Psoas muscle (tissue), 8 donors: ENCODE measurements around the gene MEIOB. TPM values are rescaled to one million over a fixed set of nuclear protein-coding genes. Genes with fewer than 3 reads are reported as not detected.

Experiments used
- ATAC-seq, 4 donors: fragments of 200-7000 bp; cut with Tn5 transposase; one replicate each; pipeline ENCODE4 v1.9.1; 2020; ENCODE audit warnings: moderate library complexity in 3 of 4, mild to moderate bottlenecking in 2 of 4
- DNase-seq, 2 donors: peaks; one replicate each; pipeline ENCODE4 v3.0.0-alpha.2; 2020
- H3K27ac ChIP-seq: fragments of 200-600 bp; one replicate; pipeline ENCODE4 v1.8.0; 2022
- H3K27me3 ChIP-seq, 3 donors: fragments of 200-600 bp in 1 of 3; one replicate each; pipeline versions ENCODE4 v1.6.1 to v1.8.0; 2013 to 2022; ENCODE audit warnings: low read length in 2 of 3, mild to moderate bottlenecking in 2 of 3, moderate library complexity in 1 of 3; ENCODE audit not compliant: insufficient read depth in 3 of 3
- H3K36me3 ChIP-seq, 2 donors: fragments of 200-600 bp in 1 of 2; one replicate each; pipeline versions ENCODE4 v1.6.1 to v1.8.0; 2013 to 2022; ENCODE audit warnings: low read depth in 1 of 2, mild to moderate bottlenecking in 1 of 2, moderate library complexity in 1 of 2; ENCODE audit not compliant: insufficient read depth in 1 of 2
- H3K4me1 ChIP-seq: fragments of 200-600 bp; one replicate; pipeline ENCODE4 v1.8.0; 2022
- H3K4me3 ChIP-seq: fragments of 200-600 bp; one replicate; pipeline ENCODE4 v1.8.0; 2022; ENCODE audit warnings: mild to moderate bottlenecking
- H3K9me3 ChIP-seq: fragments of 200-600 bp; one replicate; pipeline ENCODE4 v1.8.0; 2022
- WGBS, 3 donors: extraction: QIAGEN DNeasy Blood & Tissue Kit; methylation state at CpG; one replicate each; pipeline versions ENCODE4 v1.1.6 to v1.1.7; 2013; 5-methylcytosine and 5-hydroxymethylcytosine counted together
- intact Hi-C, 2 donors: fragments of 100-400 bp; cut with DNase I; formaldehyde crosslinking; loops; one replicate each; pipeline versions ENCODE4 v1.11.0 to v1.14.2; 2022
- polyA plus RNA-seq, 3 donors: library from polyadenylated mRNA; stranded (reverse); fragments of 200-250 nt; gene quantifications; one replicate each; pipeline ENCODE4 v1.2.3, GENCODE V29; 2013
- total RNA-seq, 4 donors: library from RNA; stranded (reverse); fragmentation: NEBNext Ultra II Directional in 2 of 4; extraction: Animal tissue kit (Norgen Biotek cat#: 25700) in 2 of 4; gene quantifications; one replicate each; pipeline versions ENCODE4 v1.2.1 to v1.2.4, GENCODE V29; 2021 to 2023
- TF ChIP-seq, protein P1 (sequence below): fragments of 200-600 bp; IDR thresholded peaks from one replicate; pipeline ENCODE4 v1.8.0; 2022; ENCODE audit warnings: antibody characterized with exemption
- donor health status: healthy with polysubstance abuse.
- donor health status: DM: no; HTN: no; CAD: no; lungs with moderate emphysema.
- donor health status: Bipolar disorder and iron deficiency.
- donor health status: healthy.
- donor health status: DM: yes; HTN: yes; CAD: no.
- donor health status: DM: no; HTN: no; CAD: no.
- donor health status: DM: no; HTN: no; CAD: no.
- donor health status: DM: yes; HTN: yes; CAD: no.

The MEIOB gene
- total and polyA plus RNA-seq, 7 donors = not detected

DNA sequence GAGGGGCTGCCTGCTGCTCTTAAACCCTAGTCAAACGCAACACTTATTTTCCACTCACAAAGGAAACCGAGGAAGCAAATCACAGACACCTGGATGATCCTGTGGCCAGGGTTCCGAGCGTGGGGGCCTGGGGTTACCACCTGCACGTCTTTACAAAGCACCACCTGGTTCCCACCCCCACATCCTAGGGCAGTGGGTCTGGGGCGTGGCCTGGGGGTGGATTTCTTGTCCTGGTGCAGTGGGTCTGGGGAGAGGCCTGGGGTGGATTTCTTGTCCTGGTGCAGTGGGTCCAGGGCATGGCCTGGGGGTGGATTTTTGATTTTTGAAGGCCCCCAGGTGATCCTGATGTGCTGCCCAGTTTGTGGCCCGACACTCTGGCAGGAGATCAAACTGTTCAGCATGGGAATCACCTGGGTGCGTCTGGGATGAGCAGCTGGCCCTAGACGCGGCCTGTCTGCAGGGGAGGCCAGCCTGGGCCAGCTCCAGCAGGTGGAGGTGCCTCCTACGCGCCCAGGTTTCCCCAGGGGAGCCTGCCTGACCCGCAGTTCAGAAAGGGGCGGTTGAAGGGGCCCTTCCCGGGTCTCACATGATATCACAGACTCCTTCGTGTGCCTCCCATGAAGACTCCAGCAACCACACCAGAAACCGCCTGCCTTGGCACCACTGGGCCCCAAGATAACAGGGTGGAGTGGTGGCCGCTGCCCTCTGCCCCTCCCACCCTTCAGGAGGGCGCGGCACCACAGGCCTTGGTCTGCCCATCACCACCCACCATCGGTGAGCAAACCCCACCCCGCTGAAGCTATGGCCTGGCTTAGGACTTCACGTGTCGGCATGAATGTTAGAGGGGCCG lies 51.6 kb downstream of the MEIOB start:
- intact Hi-C loops = no loop called here
- H3K4me1 ChIP-seq = peaks cover 17% of the 10 kb centered on the region
- H3K27ac ChIP-seq = no peak overlapping the region
- H3K27me3 ChIP-seq = no peaks in the 10 kb centered on the region
- H3K4me3 ChIP-seq = no peak overlapping the region
- WGBS, 3 donors = 87 to 92% (median 90%) methylated on average over 22 to 25 of the region's 25 CpGs
- TF ChIP-seq, protein P1, sequence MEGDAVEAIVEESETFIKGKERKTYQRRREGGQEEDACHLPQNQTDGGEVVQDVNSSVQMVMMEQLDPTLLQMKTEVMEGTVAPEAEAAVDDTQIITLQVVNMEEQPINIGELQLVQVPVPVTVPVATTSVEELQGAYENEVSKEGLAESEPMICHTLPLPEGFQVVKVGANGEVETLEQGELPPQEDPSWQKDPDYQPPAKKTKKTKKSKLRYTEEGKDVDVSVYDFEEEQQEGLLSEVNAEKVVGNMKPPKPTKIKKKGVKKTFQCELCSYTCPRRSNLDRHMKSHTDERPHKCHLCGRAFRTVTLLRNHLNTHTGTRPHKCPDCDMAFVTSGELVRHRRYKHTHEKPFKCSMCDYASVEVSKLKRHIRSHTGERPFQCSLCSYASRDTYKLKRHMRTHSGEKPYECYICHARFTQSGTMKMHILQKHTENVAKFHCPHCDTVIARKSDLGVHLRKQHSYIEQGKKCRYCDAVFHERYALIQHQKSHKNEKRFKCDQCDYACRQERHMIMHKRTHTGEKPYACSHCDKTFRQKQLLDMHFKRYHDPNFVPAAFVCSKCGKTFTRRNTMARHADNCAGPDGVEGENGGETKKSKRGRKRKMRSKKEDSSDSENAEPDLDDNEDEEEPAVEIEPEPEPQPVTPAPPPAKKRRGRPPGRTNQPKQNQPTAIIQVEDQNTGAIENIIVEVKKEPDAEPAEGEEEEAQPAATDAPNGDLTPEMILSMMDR = no peak
- H3K9me3 ChIP-seq = no peaks in the 10 kb centered on the region
- ATAC-seq = no peak
- DNase-seq = no peak
- H3K36me3 ChIP-seq = peaks cover 0 to 72% of the 10 kb centered on the region in 2 donors

DNA sequence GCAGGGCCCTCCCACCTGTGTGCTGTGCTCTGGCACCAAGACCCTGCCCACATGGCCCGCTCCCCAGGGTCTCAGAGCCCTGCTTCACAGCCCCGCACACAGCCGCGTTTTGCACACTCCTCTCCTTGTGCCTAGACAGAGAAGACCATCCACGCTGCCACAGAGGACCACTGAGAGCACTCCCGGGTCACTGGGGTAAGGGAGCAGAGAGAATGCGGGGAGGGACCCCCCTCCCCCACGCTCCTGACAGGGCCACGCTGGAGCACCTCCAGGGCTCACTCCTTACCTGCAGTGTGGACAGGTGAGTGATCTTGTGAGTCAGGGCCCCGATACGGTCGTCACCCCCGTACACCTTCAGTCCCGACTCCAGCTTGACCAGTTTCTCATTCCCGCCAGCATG lies 52.4 kb downstream of the MEIOB start:
- no peaks in the 10 kb centered on the region for H3K9me3 ChIP-seq
- ATAC-seq = no peak
- H3K4me1 ChIP-seq = peaks cover 10% of the 10 kb centered on the region
- H3K36me3 ChIP-seq = peaks cover 0 to 77% of the 10 kb centered on the region in 2 donors
- TF ChIP-seq, protein P1 = no peak
- WGBS, 3 donors = 93 to 95% (median 95%) methylated on average over 15 of the region's 15 CpGs
- intact Hi-C loops = no loop called here
- no peak for DNase-seq
- no peaks in the 10 kb centered on the region for H3K27me3 ChIP-seq
- no peak overlapping the region for H3K4me3 ChIP-seq
- H3K27ac ChIP-seq = no peak overlapping the region

DNA sequence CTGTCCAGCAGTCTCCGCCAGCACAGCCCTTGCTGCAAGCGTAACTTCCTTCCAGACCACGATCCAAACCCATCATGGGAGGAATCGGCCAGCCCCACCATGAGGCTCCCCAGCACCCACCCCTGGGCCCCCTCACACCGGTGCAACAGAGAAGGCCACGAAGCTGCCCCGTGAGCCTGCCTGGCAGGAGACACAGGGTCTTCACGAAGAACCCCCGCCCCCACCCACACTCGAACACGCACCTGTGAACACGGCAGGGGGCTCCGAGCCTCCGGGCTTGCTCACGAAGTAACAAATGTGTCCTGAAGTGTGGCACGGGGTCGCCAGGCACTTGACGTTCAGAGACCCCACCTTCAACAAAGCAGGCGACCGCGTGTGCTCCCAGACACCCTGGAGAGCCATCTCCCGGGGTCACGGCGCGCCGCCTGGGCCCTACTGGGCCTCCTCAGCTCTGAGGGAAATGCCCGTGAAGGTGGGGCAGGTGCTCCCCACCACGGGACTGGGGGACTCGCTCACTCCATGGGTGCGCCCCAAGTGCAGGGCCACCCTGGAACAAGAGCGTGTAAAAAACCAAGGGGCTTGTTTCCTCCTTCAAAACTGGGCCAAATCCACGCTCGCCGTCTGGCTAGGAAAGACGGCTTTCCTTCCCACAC lies 53.0 kb downstream of the MEIOB start:
- no peaks in the 10 kb centered on the region for H3K9me3 ChIP-seq
- TF ChIP-seq, protein P1 = no peak
- no peak overlapping the region for H3K4me3 ChIP-seq
- peaks cover 0 to 80% of the 10 kb centered on the region in 2 donors for H3K36me3 ChIP-seq
- intact Hi-C loops = no loop called here
- no peak overlapping the region for H3K27ac ChIP-seq
- DNase-seq (no peak), ATAC-seq (no peak)
- no peaks in the 10 kb centered on the region for H3K27me3 ChIP-seq
- H3K4me1 ChIP-seq = peaks cover 4% of the 10 kb centered on the region
- 92 to 93% (median 93%) methylated on average over 34 to 35 of the region's 35 CpGs for WGBS, 3 donors

DNA sequence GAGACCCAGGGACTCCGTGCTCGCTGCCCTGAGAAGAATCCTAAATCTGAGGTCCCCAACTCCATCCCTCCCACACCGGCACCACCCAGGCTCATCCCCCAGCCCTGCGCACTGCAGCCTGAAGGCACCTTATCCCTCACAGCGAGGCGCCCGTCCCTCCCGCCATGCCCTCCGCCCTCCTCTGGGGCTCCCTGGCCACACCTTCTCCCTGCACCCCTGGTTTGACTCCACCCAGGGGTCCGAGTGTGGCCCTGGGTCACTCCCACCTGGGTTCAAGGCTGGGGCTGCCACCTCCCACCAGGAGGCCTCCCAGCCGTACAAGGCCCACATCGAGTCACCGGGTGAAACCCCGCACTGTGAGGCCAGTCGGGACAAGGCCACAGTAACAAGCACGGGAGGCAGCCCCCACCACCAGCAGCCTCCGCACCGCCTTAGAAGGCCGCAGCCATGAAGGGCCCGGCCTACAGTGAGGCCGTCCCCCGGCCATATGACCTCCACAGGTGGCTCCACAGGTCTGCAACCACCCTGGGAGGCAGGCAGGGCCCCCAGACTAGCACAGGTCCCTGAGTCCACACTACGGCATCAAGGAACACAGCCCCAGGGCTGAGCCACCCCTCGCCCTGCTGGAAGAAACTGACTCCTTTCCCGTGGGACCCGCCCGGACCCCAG lies 53.6 kb downstream of the MEIOB start:
- no peaks in the 10 kb centered on the region for H3K9me3 ChIP-seq
- no peak overlapping the region for H3K27ac ChIP-seq
- TF ChIP-seq, protein P1 = no peak
- WGBS, 3 donors = 92 to 95% (median 94%) methylated on average over 24 to 27 of the region's 27 CpGs
- no peak for ATAC-seq
- intact Hi-C loops = no loop called here
- no peaks in the 10 kb centered on the region for H3K27me3 ChIP-seq
- DNase-seq = no peak
- H3K4me1 ChIP-seq = no peaks in the 10 kb centered on the region
- H3K4me3 ChIP-seq = no peak overlapping the region
- H3K36me3 ChIP-seq = peaks cover 0 to 86% of the 10 kb centered on the region in 2 donors
